ENCODE measurements around the gene CALN1.

CALN1 gene

GRCh38 chr7:72156671-72157070 is 255.5 kb downstream of the CALN1 start:
- DNase-seq (ENCODE audit: low read depth), result no peak
- TF ChIP-seq CTCF (conservative IDR thresholded peaks at IDR 0.05; ENCODE audit: low read depth, low read length), result no peak
- no peak overlapping the region for H3K4me3 ChIP-seq (ENCODE audit: low read length)

GRCh38 chr7:72153132-72153512 is 259.0 kb downstream of the CALN1 start:
- TF ChIP-seq CTCF (conservative IDR thresholded peaks at IDR 0.05; ENCODE audit: low read depth, low read length), result no peak
- no peak for DNase-seq (ENCODE audit: low read depth)
- no peak overlapping the region for H3K4me3 ChIP-seq (ENCODE audit: low read length)

GRCh38 chr7:72152161-72153131 is 259.7 kb downstream of the CALN1 start:
- TF ChIP-seq CTCF (conservative IDR thresholded peaks at IDR 0.05; ENCODE audit: low read depth, low read length), result no peak
- no peak overlapping the region for H3K4me3 ChIP-seq (ENCODE audit: low read length)
- DNase-seq (ENCODE audit: low read depth), result no peak

GRCh38 chr7:72140566-72140965 is 271.6 kb downstream of the CALN1 start:
- no peak for TF ChIP-seq CTCF (conservative IDR thresholded peaks at IDR 0.05; ENCODE audit: low read depth, low read length)
- H3K4me3 ChIP-seq (ENCODE audit: low read length), result no peak overlapping the region
- no peak for DNase-seq (ENCODE audit: low read depth)

DNA sequence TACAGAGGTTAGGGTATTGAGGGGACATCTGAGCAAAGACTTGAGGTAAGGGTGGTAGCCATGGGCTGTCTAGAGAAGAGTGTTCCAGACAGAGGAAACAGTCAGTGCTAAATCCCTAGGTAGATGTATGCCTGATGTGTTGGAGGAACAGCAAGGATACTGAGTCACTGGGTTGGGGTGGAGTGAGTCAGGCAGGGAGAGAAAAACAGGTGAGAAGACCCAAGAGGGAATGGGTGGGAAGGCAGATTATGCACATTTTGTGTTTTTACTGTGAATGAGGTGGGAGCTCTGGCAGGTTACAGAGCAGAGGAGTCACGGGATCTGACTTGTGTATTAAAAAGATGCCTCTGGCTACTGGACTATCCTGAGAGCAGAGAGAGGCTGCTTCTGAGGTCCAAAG is 285.0 kb downstream of the CALN1 start:
- H3K4me3 ChIP-seq (ENCODE audit: low read length), result no peak overlapping the region
- DNase-seq (ENCODE audit: low read depth), result no peak
- TF ChIP-seq CTCF (conservative IDR thresholded peaks at IDR 0.05; ENCODE audit: low read depth, low read length), result no peak

DNA sequence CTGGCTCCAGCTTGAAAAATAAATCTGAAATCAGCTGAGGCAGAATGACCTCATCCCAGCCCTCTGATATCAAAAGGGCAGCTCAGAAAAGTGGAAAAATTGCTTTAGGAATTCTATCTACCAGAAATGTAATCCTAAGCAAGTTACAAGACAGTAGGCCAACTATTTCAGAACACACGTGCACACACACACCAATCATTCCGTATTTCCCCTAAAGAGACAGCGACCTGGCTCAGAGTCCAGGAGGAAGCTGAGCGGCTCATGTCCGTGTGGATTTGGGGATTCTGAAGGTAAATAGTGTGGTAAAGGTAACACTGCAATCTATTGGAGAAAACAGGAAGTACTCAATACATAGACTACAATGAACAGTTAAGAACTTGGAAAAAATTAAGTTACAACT is 288.2 kb downstream of the CALN1 start:
- no peak for TF ChIP-seq CTCF (conservative IDR thresholded peaks at IDR 0.05; ENCODE audit: low read depth, low read length)
- no peak overlapping the region for H3K4me3 ChIP-seq (ENCODE audit: low read length)
- DNase-seq (ENCODE audit: low read depth), result no peak

- no peak for TF ChIP-seq CTCF (conservative IDR thresholded peaks at IDR 0.05; ENCODE audit: low read depth, low read length)
- DNase-seq (ENCODE audit: low read depth), result no peak
- H3K4me3 ChIP-seq (ENCODE audit: low read length), result no peak overlapping the region
Observed at GRCh38 chr7:72118366-72118765, 293.8 kb downstream of the CALN1 start.

Data from retinal pigment epithelial cell (primary cell).